ENCODE data around the gene TMC7.
A peak's percentile ranks its signal among the peaks of the same experiment; 100 is the strongest.

The TMC7 gene

GRCh38 chr16:18969050-18969854, 14.5 kb upstream of the TMC7 start (continued):
- TF ChIP-seq ZNF776 (tag by site-specific recombination; IDR thresholded peaks at IDR 0.05; ENCODE audit: borderline replicate concordance) (no peak), KLF9 (tag by site-specific recombination; IDR thresholded peaks at IDR 0.05; ENCODE audit: low read depth) (peak; percentile 17; the same call in 1 of the 2 replicates), ZNF302 (tag by site-specific recombination; IDR thresholded peaks at IDR 0.05; ENCODE audit: low read depth) (no peak), ZIC2 (tag by site-specific recombination; IDR thresholded peaks at IDR 0.05) (peak; percentile 52), PRDM10 (tag by site-specific recombination; IDR thresholded peaks at IDR 0.05) (peak; percentile 69), KLF10 (tag by site-specific recombination; IDR thresholded peaks at IDR 0.05) (peak; percentile 34; the same call in 1 of the 2 replicates), GFI1B (tag by site-specific recombination; IDR thresholded peaks at IDR 0.05) (no peak; the same call in 1 of the 2 replicates), OSR2 (tag by site-specific recombination; IDR thresholded peaks at IDR 0.05) (peak; percentile 57; the same call in 1 of the 2 replicates), ZNF639 (tag by site-specific recombination; IDR thresholded peaks at IDR 0.05) (peak; percentile 59; the same call in 1 of the 2 replicates), ZNF24 (tag by site-specific recombination; IDR thresholded peaks at IDR 0.05) (peak; percentile 54; the same call in 1 of the 2 replicates), IKZF3 (tag by site-specific recombination; IDR thresholded peaks at IDR 0.05) (peak; percentile 98)

- ChIA-PET POLR2A (no interaction called here), CTCF (interaction anchor here (0.5 to 2.8 kb wide), 26 partner anchors 11 to 412 kb away, joined by 3 to 14 read pairs (median 3); no protein-coding TSS in a partner anchor)
- H3K9me3 ChIP-seq (ENCODE audit: control insufficient read depth, insufficient read depth, low read depth, low read length) = no peaks in the 10 kb centered on the region
- no peaks in the 10 kb centered on the region for H3K36me3 ChIP-seq (ENCODE audit: control insufficient read depth in 2 of 2, insufficient read depth in 1 of 2, low read length in 2 of 2)
- H3K4me3 ChIP-seq (ENCODE audit: low read depth, low read length) = no peak overlapping the region
- no peak overlapping the region for H3K27ac ChIP-seq (ENCODE audit: extremely low read depth, low read depth, low read length)
- no peaks in the 10 kb centered on the region for H3K4me1 ChIP-seq (ENCODE audit: control insufficient read depth, insufficient read depth, low read length)
- TF ChIP-seq ZIC2 (tag by site-specific recombination; IDR thresholded peaks at IDR 0.05) (no peak), REPIN1 (tag by site-specific recombination; IDR thresholded peaks at IDR 0.05; ENCODE audit: low read depth) (no peak), ZNF596 (tag by site-specific recombination; IDR thresholded peaks at IDR 0.05) (no peak), GLIS1 (tag by site-specific recombination; IDR thresholded peaks at IDR 0.05) (peak; percentile 93), ZNF23 (tag by site-specific recombination; IDR thresholded peaks at IDR 0.05; ENCODE audit: borderline replicate concordance) (no peak), SCRT2 (tag by site-specific recombination; IDR thresholded peaks at IDR 0.05) (no peak), SP3 (tag by site-specific recombination; IDR thresholded peaks at IDR 0.05) (no peak), ZNF132 (tag by site-specific recombination; IDR thresholded peaks at IDR 0.05; ENCODE audit: borderline replicate concordance) (no peak), EGR2 (tag by site-specific recombination; IDR thresholded peaks at IDR 0.05; ENCODE audit: low read depth) (0 out of 2 replicates have a peak, but pooled peaks have one; percentile 16), ZNF37A (tag by site-specific recombination; IDR thresholded peaks at IDR 0.05) (no peak), ZNF2 (tag by site-specific recombination; IDR thresholded peaks at IDR 0.05) (no peak), ZNF626 (tag by site-specific recombination; IDR thresholded peaks at IDR 0.05) (no peak), ZSCAN23 (tag by site-specific recombination; IDR thresholded peaks at IDR 0.05) (no peak), ZNF157 (tag by site-specific recombination; IDR thresholded peaks at IDR 0.05) (no peak)
Observed at GRCh38 chr16:18969855-18970240, 13.9 kb upstream of the TMC7 start.

Data from HEK293 (cell line).